H1 (cell line): Measurements from ENCODE around the gene C3orf52. TPM values are rescaled to one million over a fixed set of nuclear protein-coding genes. Genes with fewer than 3 reads are reported as not detected.

Source experiments
- CTCF ChIA-PET: fragments of 300-600 bp; sonication (Branson Sonifier 250); formaldehyde crosslinking; loops from one replicate; lab custom pipeline; 2021; ENCODE audit not compliant: partially characterized antibody; lab: Charles Lee
- POLR2A ChIA-PET: fragments of 300-600 bp; sonication (Branson Sonifier 250); formaldehyde crosslinking; loops from one replicate; lab custom pipeline; 2021; ENCODE audit warnings: inconsistent platforms; ENCODE audit not compliant: partially characterized antibody; lab: Charles Lee
- DNase-seq, 2 experiments: peaks; one replicate each; pipeline versions ENCODE4 v3.0.0 to v3.0.0-alpha.2; 2010 to 2022; ENCODE audit warnings: low spot score in 2 of 2, low read depth in 1 of 2, mixed read lengths in 1 of 2
- FAIRE-seq: peaks from 2 replicates; lab custom pipeline; 2011; peaks lifted over from hg19 to GRCh38; lab: Jason Lieb, UNC
- H2AFZ ChIP-seq: 2 replicates; pipeline ENCODE4 v1.8.1; 2012; ENCODE audit warnings: low read length, inconsistent platforms
- H2AK5ac ChIP-seq: 2 replicates; pipeline ENCODE4 v1.6.1; 2013; ENCODE audit warnings: low read depth, low read length
- H2BK120ac ChIP-seq: replicated peaks from 2 replicates; pipeline ENCODE3; 2013; ENCODE audit warnings: low read depth, low read length, inconsistent platforms
- H2BK12ac ChIP-seq: 2 replicates; pipeline ENCODE4 v1.6.1; 2013; ENCODE audit warnings: low read depth, low read length
- H2BK15ac ChIP-seq: 2 replicates; pipeline ENCODE4 v1.6.1; 2013; ENCODE audit warnings: low read length
- H2BK20ac ChIP-seq: 2 replicates; pipeline ENCODE4 v1.6.1; 2013; ENCODE audit warnings: low read length
- H2BK5ac ChIP-seq: 2 replicates; pipeline ENCODE4 v1.6.1; 2013; ENCODE audit warnings: low read depth, low read length
- H3K14ac ChIP-seq: 2 replicates; pipeline ENCODE4 v1.6.1; 2013; ENCODE audit warnings: inconsistent platforms; ENCODE audit not compliant: insufficient read length
- H3K18ac ChIP-seq: 2 replicates; pipeline ENCODE4 v1.6.1; 2013; ENCODE audit warnings: low read length; ENCODE audit errors: extremely low read depth
- H3K23ac ChIP-seq: 2 replicates; pipeline ENCODE4 v1.6.1; 2013; ENCODE audit warnings: inconsistent platforms; ENCODE audit not compliant: insufficient read length
- H3K23me2 ChIP-seq: 2 replicates; pipeline ENCODE4 v1.6.1; 2013; ENCODE audit warnings: low read depth, low read length
- H3K27ac ChIP-seq: 2 replicates; pipeline ENCODE4 v1.6.1; 2011; ENCODE audit warnings: low read depth, low read length, inconsistent platforms
- H3K27me3 ChIP-seq, 4 experiments: replicated peaks in 1 of 4; 1 replicate in 1 of 4; 2 replicates in 3 of 4; pipeline versions ENCODE4 v1.6.1 to v1.8.1; 2011 to 2013; ENCODE audit warnings: low read length in 3 of 4, mild to moderate bottlenecking in 3 of 4, inconsistent platforms in 2 of 4, mixed read lengths in 2 of 4, moderate library complexity in 1 of 4; ENCODE audit not compliant: control insufficient read depth in 3 of 4, insufficient read depth in 3 of 4; ENCODE audit errors: extremely low read depth in 1 of 4
- H3K36me3 ChIP-seq, 4 experiments: 2 replicates each; pipeline versions ENCODE4 v1.6.1 to v1.8.1; 2011 to 2013; ENCODE audit warnings: mild to moderate bottlenecking in 4 of 4, low read length in 3 of 4, moderate library complexity in 2 of 4, control low read depth in 1 of 4, inconsistent platforms in 1 of 4; ENCODE audit not compliant: insufficient read depth in 4 of 4, control insufficient read depth in 2 of 4
- H3K4ac ChIP-seq: replicated peaks from 2 replicates; pipeline ENCODE3; 2013; ENCODE audit warnings: low read length, low read depth, mixed read lengths, inconsistent platforms; ENCODE audit not compliant: insufficient read length
- H3K4me1 ChIP-seq, 4 experiments: replicated peaks in 1 of 4; 1 replicate in 1 of 4; 2 replicates in 3 of 4; pipeline versions ENCODE4 v1.6.1 to v1.8.1; 2011 to 2013; ENCODE audit warnings: low read length in 3 of 4, inconsistent platforms in 2 of 4, mixed read lengths in 1 of 4; ENCODE audit not compliant: insufficient read depth in 4 of 4, control insufficient read depth in 3 of 4
- H3K4me2 ChIP-seq, 2 experiments: 2 replicates each; pipeline versions ENCODE4 v1.6.1 to v1.8.1; 2011 to 2013; ENCODE audit warnings: low read depth in 2 of 2, low read length in 2 of 2, control low read depth in 1 of 2, inconsistent platforms in 1 of 2, mild to moderate bottlenecking in 1 of 2; ENCODE audit not compliant: insufficient read depth in 1 of 2
- H3K4me3 ChIP-seq, 4 experiments: fragments of 200-600, 300-600 bp in 1 of 4; sonication (generic), shearing (Covaris generic), sonication (Bioruptor Twin) in 1 of 4; 2 replicates each; pipeline versions ENCODE4 v1.5.1 to v1.8.1; 2011 to 2016; ENCODE audit warnings: low read length in 4 of 4, low read depth in 3 of 4, control low read depth in 2 of 4, inconsistent platforms in 2 of 4, mild to moderate bottlenecking in 2 of 4, mixed read lengths in 1 of 4, moderate library complexity in 1 of 4; ENCODE audit not compliant: insufficient read depth in 2 of 4; ENCODE audit errors: extremely low read depth in 1 of 4
- H3K56ac ChIP-seq: replicated peaks from 2 replicates; pipeline ENCODE3; 2013; ENCODE audit warnings: low read depth, mild to moderate bottlenecking, mixed read lengths, low read length, inconsistent platforms; ENCODE audit not compliant: insufficient read length
- H3K79me1 ChIP-seq: 2 replicates; pipeline ENCODE4 v1.6.1; 2013; ENCODE audit warnings: low read depth, low read length, control low read depth
- H3K79me2 ChIP-seq, 2 experiments: 2 replicates each; pipeline versions ENCODE4 v1.6.1 to v1.8.1; 2012 to 2013; ENCODE audit warnings: low read length in 2 of 2, mild to moderate bottlenecking in 2 of 2, inconsistent platforms in 1 of 2; ENCODE audit not compliant: insufficient read depth in 2 of 2, control insufficient read depth in 1 of 2
- H3K9ac ChIP-seq, 4 experiments: replicated peaks in 1 of 4; 1 replicate in 1 of 4; 2 replicates in 3 of 4; pipeline versions ENCODE4 v1.6.1 to v1.8.1; 2011 to 2013; ENCODE audit warnings: low read depth in 3 of 4, low read length in 3 of 4, control low read depth in 2 of 4, mild to moderate bottlenecking in 2 of 4, moderate library complexity in 2 of 4, inconsistent platforms in 1 of 4; ENCODE audit errors: extremely low read depth in 1 of 4
- H3K9me3 ChIP-seq, 2 experiments: 2 replicates each; pipeline versions ENCODE4 v1.6.1 to v1.8.1; 2012 to 2013; ENCODE audit warnings: mild to moderate bottlenecking in 2 of 2, moderate library complexity in 2 of 2, control low read depth in 1 of 2, inconsistent platforms in 1 of 2, low read depth in 1 of 2, low read length in 1 of 2, mixed read lengths in 1 of 2; ENCODE audit not compliant: insufficient read depth in 2 of 2
- H4K20me1 ChIP-seq, 2 experiments: replicated peaks in 1 of 2; 2 replicates each; pipeline versions ENCODE3 to v1.8.1; 2011 to 2013; ENCODE audit warnings: inconsistent platforms in 2 of 2, low read length in 2 of 2, mild to moderate bottlenecking in 1 of 2; ENCODE audit not compliant: insufficient read depth in 2 of 2, control insufficient read depth in 1 of 2
- H4K5ac ChIP-seq: 2 replicates; pipeline ENCODE4 v1.6.1; 2013; ENCODE audit warnings: low read length, low read depth, mixed read lengths, inconsistent platforms; ENCODE audit not compliant: insufficient read length
- H4K8ac ChIP-seq: 2 replicates; pipeline ENCODE4 v1.8.0; 2013; ENCODE audit warnings: mild to moderate bottlenecking, moderate library complexity, low read length, inconsistent platforms; ENCODE audit not compliant: insufficient read depth; ENCODE audit errors: extremely low read depth
- H4K91ac ChIP-seq: replicated peaks from 2 replicates; pipeline ENCODE3; 2013; ENCODE audit warnings: low read length, mixed read lengths, inconsistent platforms; ENCODE audit not compliant: insufficient read length
- RAD21 ChIP-seq, 2 experiments: IDR thresholded peaks in 1 of 2; conservative IDR thresholded peaks in 1 of 2; 2 replicates each; pipeline ENCODE4 v1.6.1; 2011; ENCODE audit warnings: low read depth in 2 of 2, low read length in 2 of 2, improper control_type of control experiment in 1 of 2, inconsistent platforms in 1 of 2, mild to moderate bottlenecking in 1 of 2, moderate library complexity in 1 of 2
- TAF7 ChIP-seq: optimal IDR thresholded peaks from 2 replicates; pipeline ENCODE3; 2011; ENCODE audit warnings: low read depth, mild to moderate bottlenecking, inconsistent platforms, low read length, moderate library complexity, borderline replicate concordance
- WGBS, 2 experiments: shearing (Covaris generic) in 1 of 2; methylation state at CpG; one replicate each; pipeline versions ENCODE4 v1.1.6 to v1.1.7; 2013 to 2015; ENCODE audit warnings: low lambda C conversion rate in 2 of 2, mixed read lengths in 2 of 2, inconsistent platforms in 1 of 2, low coverage in 1 of 2, missing lambda C conversion rate in 1 of 2; ENCODE audit not compliant: insufficient replicate concordance in 2 of 2, insufficient coverage in 1 of 2, insufficient read length in 1 of 2; ENCODE audit errors: extremely low coverage in 1 of 2, missing lambda C conversion rate in 1 of 2; 5-methylcytosine and 5-hydroxymethylcytosine counted together
- polyA plus RNA-seq, 7 experiments: library from polyadenylated mRNA; depleted of rRNA in 3 of 7; stranded (reverse) in 5 of 7; unstranded in 2 of 7; fragments of >200 nt in 5 of 7; fragments of 200-250 nt in 2 of 7; gene quantifications; 1 replicate in 5 of 7; 2 replicates in 1 of 7; 4 replicates in 1 of 7; pipeline versions ENCODE4 v1.2.1 to v1.2.3, GENCODE V29; 2011 to 2013; ENCODE audit warnings: missing spikeins in 2 of 7, mixed read lengths in 2 of 7
- total RNA-seq: library from RNA; stranded (reverse); fragmentation: NEBNext Ultra II Directional; extraction: Animal tissue kit (Norgen Biotek cat#: 25700); gene quantifications from 2 replicates; pipeline ENCODE4 v1.2.1, GENCODE V29; 2021
- TF ChIP-seq, protein P1 (sequence below), 3 experiments: IDR thresholded peaks; 1 replicate in 2 of 3; 2 replicates in 1 of 3; pipeline versions ENCODE4 v1.5.1 to v1.6.1; 2011; ENCODE audit warnings: low read length in 3 of 3, mild to moderate bottlenecking in 3 of 3, inconsistent platforms in 2 of 3, low read depth in 1 of 3, moderate library complexity in 1 of 3; ENCODE audit not compliant: insufficient read depth in 1 of 3; ENCODE audit errors: control extremely low read depth in 1 of 3

Gene C3orf52
- total and polyA plus RNA-seq, 2 of the 8 experiments (the other 6 are each of a cell fraction or from before 2014, with no cell fraction given), result 9.7 to 13.1 TPM

DNA sequence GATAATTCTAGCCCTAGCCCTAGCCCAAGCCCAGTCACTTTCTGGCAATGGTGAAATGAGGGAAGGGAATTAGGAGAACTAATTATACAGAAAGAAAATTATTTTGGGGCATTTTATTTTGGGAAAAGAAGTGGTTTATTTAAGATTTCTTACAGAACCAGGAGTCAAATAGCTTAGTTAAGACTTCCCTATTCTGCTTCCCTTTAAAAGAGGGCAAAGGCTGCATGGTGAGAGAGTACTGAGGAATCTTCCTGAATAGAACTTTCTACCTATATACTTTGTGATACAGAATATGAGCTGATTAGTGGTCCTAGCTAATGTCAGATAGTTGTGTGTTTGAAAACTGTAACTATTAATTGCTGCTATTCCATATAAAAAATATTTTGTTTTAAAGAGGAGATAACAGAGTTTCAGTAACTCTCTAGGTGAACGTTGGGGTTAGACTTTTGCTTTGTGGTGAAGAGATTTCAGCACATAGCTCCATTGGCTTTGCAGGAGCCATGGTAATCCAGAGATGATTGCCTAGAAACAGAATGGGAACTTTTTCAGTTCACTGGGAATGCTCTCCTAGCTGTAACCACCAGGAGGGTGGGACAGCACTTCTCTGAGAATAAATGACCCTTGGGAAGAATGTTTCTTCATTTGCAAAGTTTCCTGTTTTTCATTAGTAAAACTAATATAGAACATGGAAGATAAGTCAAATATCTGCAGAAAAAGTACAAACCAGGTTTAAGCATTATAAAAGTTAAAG lies 52.2 kb downstream of the C3orf52 start:
- H3K56ac ChIP-seq, result no peak overlapping the region
- ChIA-PET POLR2A (no interaction called here), CTCF (interaction anchor here (0.6 to 3.7 kb wide), 29 partner anchors 9 to 533 kb away, joined by 3 to 29 read pairs (median 5); partner anchors contain the start of genes CD200 and SLC9C1)
- H3K79me1 ChIP-seq, result no peaks in the 10 kb centered on the region
- H4K5ac ChIP-seq, result no peak overlapping the region
- no peak overlapping the region for H2BK15ac ChIP-seq
- no peak overlapping the region for H3K27ac ChIP-seq
- no peaks in the 10 kb centered on the region for H4K20me1 ChIP-seq
- no peaks in the 10 kb centered on the region for H3K27me3 ChIP-seq
- no peak overlapping the region for H3K4ac ChIP-seq
- no peak overlapping the region for H3K4me2 ChIP-seq
- H2BK5ac ChIP-seq, result no peak overlapping the region
- no peak overlapping the region for H2AK5ac ChIP-seq
- H4K8ac ChIP-seq, result no peak overlapping the region
- H3K4me1 ChIP-seq, result peaks cover 1 to 8% (median 3%) of the 10 kb centered on the region in 4 experiments; a peak in 4 of 7 replicates
- no peak overlapping the region for H2BK120ac ChIP-seq
- no peak overlapping the region for H2AFZ ChIP-seq
- no peak overlapping the region for H3K18ac ChIP-seq
- no peak for FAIRE-seq
- H3K4me3 ChIP-seq, result no peak overlapping the region
- H2BK20ac ChIP-seq, result no peak overlapping the region
- no peak overlapping the region for H4K91ac ChIP-seq
- H3K14ac ChIP-seq, result no peak overlapping the region
- no peaks in the 10 kb centered on the region for H3K9me3 ChIP-seq
- DNase-seq, result no peak
- H3K23ac ChIP-seq, result no peak overlapping the region
- no peaks in the 10 kb centered on the region for H3K36me3 ChIP-seq
- no peak overlapping the region for H2BK12ac ChIP-seq
- no peak overlapping the region for H3K9ac ChIP-seq
- no peaks in the 10 kb centered on the region for H3K23me2 ChIP-seq
- WGBS, 2 experiments, result 81% methylated on average over 1 of the region's 1 CpG; no CpG with 5 or more reads in 1 of the 2 experiments
- H3K79me2 ChIP-seq, result no peaks in the 10 kb centered on the region
- TF ChIP-seq, protein P1, sequence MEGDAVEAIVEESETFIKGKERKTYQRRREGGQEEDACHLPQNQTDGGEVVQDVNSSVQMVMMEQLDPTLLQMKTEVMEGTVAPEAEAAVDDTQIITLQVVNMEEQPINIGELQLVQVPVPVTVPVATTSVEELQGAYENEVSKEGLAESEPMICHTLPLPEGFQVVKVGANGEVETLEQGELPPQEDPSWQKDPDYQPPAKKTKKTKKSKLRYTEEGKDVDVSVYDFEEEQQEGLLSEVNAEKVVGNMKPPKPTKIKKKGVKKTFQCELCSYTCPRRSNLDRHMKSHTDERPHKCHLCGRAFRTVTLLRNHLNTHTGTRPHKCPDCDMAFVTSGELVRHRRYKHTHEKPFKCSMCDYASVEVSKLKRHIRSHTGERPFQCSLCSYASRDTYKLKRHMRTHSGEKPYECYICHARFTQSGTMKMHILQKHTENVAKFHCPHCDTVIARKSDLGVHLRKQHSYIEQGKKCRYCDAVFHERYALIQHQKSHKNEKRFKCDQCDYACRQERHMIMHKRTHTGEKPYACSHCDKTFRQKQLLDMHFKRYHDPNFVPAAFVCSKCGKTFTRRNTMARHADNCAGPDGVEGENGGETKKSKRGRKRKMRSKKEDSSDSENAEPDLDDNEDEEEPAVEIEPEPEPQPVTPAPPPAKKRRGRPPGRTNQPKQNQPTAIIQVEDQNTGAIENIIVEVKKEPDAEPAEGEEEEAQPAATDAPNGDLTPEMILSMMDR (IDR thresholded peaks at IDR 0.05; ENCODE audit: control extremely low read depth in 1 of 3, insufficient read depth in 1 of 3, low read depth in 1 of 3, low read length in 3 of 3), result peak in 1 of 3 experiments; percentile 8; a peak in 1 of 4 replicates
- TF ChIP-seq TAF7 (no peak), RAD21 (IDR thresholded peaks at IDR 0.05 in 1 of 2, conservative IDR thresholded peaks at IDR 0.05 in 1 of 2; ENCODE audit: low read depth in 2 of 2, low read length in 2 of 2) (0 out of 4 replicates have a peak, but pooled peaks of 1 of the 2 experiments have one; percentile 14)
